Measurements from ENCODE around the gene ZNF653. TPM values are rescaled to one million over a fixed set of nuclear protein-coding genes. Genes with fewer than 3 reads are reported as not detected.
A peak's percentile ranks its signal among the peaks of the same experiment; 100 is the strongest.

The ZNF653 gene
- total and polyA plus RNA-seq, 9 of the 15 experiments (the other 6 are each of a cell fraction or from before 2014, with no cell fraction given) = 1.6 to 8.0 (median 4.2) TPM; not detected in 2

DNA sequence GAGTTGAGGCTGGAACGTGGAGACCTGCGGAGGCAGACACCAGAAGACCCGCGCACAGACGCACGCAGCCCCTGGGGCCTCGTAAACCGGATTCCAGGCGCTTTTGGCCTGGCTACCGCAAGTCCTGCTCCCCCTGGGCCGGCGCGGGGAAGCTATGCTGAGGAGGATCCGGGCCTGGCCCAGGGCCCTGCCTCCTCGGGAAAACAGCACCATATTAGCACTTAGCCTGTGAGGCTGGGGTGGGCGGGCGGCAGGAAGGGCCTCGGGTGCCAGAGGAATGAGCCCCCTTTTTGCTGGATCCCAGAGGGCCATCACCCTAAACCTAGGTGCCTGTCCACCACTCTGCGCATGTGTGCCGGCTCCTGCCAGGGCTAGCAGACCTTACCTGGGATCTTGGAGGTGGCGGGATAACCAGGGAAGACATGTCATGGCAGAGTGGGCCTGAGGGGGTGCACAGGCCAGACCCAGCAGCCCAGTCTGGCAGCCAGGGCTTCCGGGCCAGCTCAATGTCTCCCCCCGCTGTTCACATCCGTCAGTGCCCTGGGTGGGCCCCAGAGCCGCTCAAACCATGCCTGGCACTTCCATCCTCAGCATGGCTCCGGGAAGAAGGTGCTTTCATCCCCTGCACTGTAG is 46.1 kb upstream of the ZNF653 start (continued):
- TF ChIP-seq ZNF263 (CRISPR knock-in tag; IDR thresholded peaks at IDR 0.05; ENCODE audit: borderline replicate concordance) (no peak), STAG1 (CRISPR knock-in tag; IDR thresholded peaks at IDR 0.05; ENCODE audit: borderline replicate concordance) (0 out of 2 replicates have a peak, but pooled peaks have one; percentile 3), LCOR (CRISPR knock-in tag; IDR thresholded peaks at IDR 0.05) (no peak), POLR2G (IDR thresholded peaks at IDR 0.05; ENCODE audit: low read depth, low read length) (peak; percentile 74), SRSF3 (IDR thresholded peaks at IDR 0.05; ENCODE audit: insufficient read depth, low read length) (no peak), RAD21 (CRISPR knock-in tag; conservative IDR thresholded peaks at IDR 0.05 in 1 of 2, IDR thresholded peaks at IDR 0.05 in 1 of 2) (peak; percentile 22 to 63; a peak in 3 of 4 replicates)
- TF ChIP-seq, protein P1, sequence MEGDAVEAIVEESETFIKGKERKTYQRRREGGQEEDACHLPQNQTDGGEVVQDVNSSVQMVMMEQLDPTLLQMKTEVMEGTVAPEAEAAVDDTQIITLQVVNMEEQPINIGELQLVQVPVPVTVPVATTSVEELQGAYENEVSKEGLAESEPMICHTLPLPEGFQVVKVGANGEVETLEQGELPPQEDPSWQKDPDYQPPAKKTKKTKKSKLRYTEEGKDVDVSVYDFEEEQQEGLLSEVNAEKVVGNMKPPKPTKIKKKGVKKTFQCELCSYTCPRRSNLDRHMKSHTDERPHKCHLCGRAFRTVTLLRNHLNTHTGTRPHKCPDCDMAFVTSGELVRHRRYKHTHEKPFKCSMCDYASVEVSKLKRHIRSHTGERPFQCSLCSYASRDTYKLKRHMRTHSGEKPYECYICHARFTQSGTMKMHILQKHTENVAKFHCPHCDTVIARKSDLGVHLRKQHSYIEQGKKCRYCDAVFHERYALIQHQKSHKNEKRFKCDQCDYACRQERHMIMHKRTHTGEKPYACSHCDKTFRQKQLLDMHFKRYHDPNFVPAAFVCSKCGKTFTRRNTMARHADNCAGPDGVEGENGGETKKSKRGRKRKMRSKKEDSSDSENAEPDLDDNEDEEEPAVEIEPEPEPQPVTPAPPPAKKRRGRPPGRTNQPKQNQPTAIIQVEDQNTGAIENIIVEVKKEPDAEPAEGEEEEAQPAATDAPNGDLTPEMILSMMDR (IDR thresholded peaks at IDR 0.05 in 2 of 3, conservative IDR thresholded peaks at IDR 0.05 in 1 of 3; ENCODE audit: insufficient read depth in 2 of 3, low read depth in 1 of 3, low read length in 3 of 3) = peak; percentile 61 to 77 (median 64); a peak in 5 of 6 replicates
- TF ChIP-seq, protein P2, sequence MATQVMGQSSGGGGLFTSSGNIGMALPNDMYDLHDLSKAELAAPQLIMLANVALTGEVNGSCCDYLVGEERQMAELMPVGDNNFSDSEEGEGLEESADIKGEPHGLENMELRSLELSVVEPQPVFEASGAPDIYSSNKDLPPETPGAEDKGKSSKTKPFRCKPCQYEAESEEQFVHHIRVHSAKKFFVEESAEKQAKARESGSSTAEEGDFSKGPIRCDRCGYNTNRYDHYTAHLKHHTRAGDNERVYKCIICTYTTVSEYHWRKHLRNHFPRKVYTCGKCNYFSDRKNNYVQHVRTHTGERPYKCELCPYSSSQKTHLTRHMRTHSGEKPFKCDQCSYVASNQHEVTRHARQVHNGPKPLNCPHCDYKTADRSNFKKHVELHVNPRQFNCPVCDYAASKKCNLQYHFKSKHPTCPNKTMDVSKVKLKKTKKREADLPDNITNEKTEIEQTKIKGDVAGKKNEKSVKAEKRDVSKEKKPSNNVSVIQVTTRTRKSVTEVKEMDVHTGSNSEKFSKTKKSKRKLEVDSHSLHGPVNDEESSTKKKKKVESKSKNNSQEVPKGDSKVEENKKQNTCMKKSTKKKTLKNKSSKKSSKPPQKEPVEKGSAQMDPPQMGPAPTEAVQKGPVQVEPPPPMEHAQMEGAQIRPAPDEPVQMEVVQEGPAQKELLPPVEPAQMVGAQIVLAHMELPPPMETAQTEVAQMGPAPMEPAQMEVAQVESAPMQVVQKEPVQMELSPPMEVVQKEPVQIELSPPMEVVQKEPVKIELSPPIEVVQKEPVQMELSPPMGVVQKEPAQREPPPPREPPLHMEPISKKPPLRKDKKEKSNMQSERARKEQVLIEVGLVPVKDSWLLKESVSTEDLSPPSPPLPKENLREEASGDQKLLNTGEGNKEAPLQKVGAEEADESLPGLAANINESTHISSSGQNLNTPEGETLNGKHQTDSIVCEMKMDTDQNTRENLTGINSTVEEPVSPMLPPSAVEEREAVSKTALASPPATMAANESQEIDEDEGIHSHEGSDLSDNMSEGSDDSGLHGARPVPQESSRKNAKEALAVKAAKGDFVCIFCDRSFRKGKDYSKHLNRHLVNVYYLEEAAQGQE (IDR thresholded peaks at IDR 0.05; ENCODE audit: borderline replicate concordance) = peak; percentile 56; the same call in 1 of the 2 replicates
- TF ChIP-seq, protein P2 (CRISPR knock-in tag; IDR thresholded peaks at IDR 0.05; ENCODE audit: low read depth) = no peak
- TF ChIP-seq, protein P3, sequence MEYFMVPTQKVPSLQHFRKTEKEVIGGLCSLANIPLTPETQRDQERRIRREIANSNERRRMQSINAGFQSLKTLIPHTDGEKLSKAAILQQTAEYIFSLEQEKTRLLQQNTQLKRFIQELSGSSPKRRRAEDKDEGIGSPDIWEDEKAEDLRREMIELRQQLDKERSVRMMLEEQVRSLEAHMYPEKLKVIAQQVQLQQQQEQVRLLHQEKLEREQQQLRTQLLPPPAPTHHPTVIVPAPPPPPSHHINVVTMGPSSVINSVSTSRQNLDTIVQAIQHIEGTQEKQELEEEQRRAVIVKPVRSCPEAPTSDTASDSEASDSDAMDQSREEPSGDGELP (CRISPR knock-in tag; IDR thresholded peaks at IDR 0.05; ENCODE audit: borderline replicate concordance) = peak; percentile 37; the same call in 1 of the 2 replicates
- TF ChIP-seq, protein P4, sequence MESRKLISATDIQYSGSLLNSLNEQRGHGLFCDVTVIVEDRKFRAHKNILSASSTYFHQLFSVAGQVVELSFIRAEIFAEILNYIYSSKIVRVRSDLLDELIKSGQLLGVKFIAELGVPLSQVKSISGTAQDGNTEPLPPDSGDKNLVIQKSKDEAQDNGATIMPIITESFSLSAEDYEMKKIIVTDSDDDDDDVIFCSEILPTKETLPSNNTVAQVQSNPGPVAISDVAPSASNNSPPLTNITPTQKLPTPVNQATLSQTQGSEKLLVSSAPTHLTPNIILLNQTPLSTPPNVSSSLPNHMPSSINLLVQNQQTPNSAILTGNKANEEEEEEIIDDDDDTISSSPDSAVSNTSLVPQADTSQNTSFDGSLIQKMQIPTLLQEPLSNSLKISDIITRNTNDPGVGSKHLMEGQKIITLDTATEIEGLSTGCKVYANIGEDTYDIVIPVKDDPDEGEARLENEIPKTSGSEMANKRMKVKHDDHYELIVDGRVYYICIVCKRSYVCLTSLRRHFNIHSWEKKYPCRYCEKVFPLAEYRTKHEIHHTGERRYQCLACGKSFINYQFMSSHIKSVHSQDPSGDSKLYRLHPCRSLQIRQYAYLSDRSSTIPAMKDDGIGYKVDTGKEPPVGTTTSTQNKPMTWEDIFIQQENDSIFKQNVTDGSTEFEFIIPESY (CRISPR knock-in tag; IDR thresholded peaks at IDR 0.05) = peak; percentile 33; the same call in 1 of the 2 replicates

All from K562 (cell line).